ENCODE results near the gene USP2.

The USP2 gene

DNA sequence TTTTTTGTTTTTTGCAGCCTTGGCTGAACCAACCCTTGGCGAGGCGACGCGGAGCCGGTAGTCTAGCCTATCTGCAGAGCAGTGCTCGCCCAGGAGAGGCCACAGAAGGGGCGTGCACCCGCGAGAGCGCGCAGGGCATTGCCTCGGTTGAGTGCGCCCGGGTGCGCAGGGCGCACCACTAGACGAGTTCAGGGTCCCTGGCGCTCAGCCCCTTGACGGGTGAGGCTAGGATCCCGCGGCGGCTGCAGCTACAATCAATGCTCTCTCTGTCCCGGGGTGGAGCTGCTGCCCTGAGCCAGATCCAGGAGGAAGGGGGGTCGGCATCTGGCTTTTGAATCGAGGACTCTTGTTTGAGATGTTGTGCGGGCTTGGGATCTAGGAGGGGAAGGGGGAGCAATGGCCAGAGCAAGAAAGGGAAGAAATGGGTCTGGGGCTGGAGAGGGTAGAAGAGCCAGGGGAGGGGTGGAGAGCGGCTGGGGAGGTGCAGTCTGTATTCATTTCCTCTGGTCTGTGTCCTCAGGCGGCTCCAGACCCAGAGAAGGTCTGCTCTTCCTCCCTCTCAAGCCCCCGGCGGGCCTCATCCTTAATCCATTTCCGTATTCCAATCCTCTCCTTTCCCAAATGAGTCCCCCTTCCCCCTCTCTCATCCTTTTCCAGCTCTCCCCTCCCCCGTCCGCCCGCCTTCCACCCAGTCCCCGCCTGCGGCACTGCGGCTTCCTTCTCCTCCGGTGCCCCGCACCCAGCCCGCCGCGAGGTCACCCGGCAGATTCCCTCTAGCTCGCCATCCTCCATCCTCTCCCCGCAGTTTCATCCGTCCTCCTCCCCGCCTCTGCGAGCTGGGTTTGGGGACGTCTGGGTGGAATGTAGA lies 40.7 kb upstream of the USP2 start:
- WGBS, result under 1% methylated on average over 48 of the region's 49 CpGs
- H2BK12ac ChIP-seq (ENCODE audit: low read length in 2 of 2), result no peak overlapping the region

DNA sequence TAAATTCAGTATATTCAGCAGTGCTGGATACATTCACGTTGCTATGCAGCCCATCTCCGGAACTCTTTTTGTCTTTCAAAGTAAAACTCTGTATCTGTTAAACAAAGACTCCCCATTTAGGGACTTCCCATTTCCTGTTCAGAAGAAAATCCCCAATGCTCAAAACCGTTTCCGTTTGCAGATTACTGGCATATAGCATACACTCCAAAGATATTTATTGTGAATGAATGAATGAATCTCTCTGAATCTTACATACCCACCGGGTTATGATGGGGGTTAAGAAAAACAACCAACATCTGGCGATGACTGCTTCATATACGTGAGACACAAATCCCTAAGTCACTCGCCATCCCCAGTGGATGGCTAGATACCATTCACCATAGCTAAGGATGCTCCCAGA lies 39.9 kb upstream of the USP2 start:
- H4K8ac ChIP-seq (ENCODE audit: low read length), result no peak overlapping the region
- H2AFZ ChIP-seq (ENCODE audit: low read depth, low read length), result no peak overlapping the region
- H2BK15ac ChIP-seq (ENCODE audit: low read depth, poor library complexity, severe bottlenecking), result no peak overlapping the region
- no peak overlapping the region for H2AK5ac ChIP-seq (ENCODE audit: low read length, severe bottlenecking)
- H3K4me1 ChIP-seq (ENCODE audit: control insufficient read depth, insufficient read depth, low read depth, low read length), result peaks cover 23% of the 10 kb centered on the region
- H2BK12ac ChIP-seq (ENCODE audit: low read length in 2 of 2), result no peak overlapping the region
- H3K23ac ChIP-seq (ENCODE audit: low read length in 2 of 2), result no peak overlapping the region
- H2BK5ac ChIP-seq (ENCODE audit: low read depth, low read length, poor library complexity, severe bottlenecking), result no peak overlapping the region
- H3K4me2 ChIP-seq (ENCODE audit: low read length, poor library complexity, severe bottlenecking), result no peak overlapping the region
- peak overlapping the region in 1 of 2 experiments; percentile 92 for H3K4me3 ChIP-seq (ENCODE audit: insufficient read depth in 1 of 2, low read depth in 1 of 2, low read length in 2 of 2)
- no peak overlapping the region for H3K27ac ChIP-seq (ENCODE audit: low read length, poor library complexity, severe bottlenecking)
- H3K14ac ChIP-seq (ENCODE audit: low read length in 2 of 2), result no peak overlapping the region
- H2BK120ac ChIP-seq (ENCODE audit: low read depth, low read length), result no peak overlapping the region
- WGBS, result 16% methylated on average over 6 of the region's 8 CpGs
- no peak for DNase-seq
- H4K91ac ChIP-seq (ENCODE audit: low read length), result no peak overlapping the region
- peaks cover 0 to 30% of the 10 kb centered on the region in 2 experiments for H3K36me3 ChIP-seq (ENCODE audit: control insufficient read depth in 1 of 2, insufficient read depth in 2 of 2, low read depth in 1 of 2, low read length in 2 of 2)
- H3K9ac ChIP-seq (ENCODE audit: low read length), result peak overlapping the region; percentile 87
- no peak overlapping the region for H3K4ac ChIP-seq (ENCODE audit: low read depth in 1 of 2, low read length in 2 of 2)
- H3K79me1 ChIP-seq (replicated peaks; ENCODE audit: low read length, poor library complexity, severe bottlenecking), result no peaks in the 10 kb centered on the region
- no peak overlapping the region for H3K18ac ChIP-seq (ENCODE audit: low read depth in 1 of 2, low read length in 2 of 2)
- no peaks in the 10 kb centered on the region for H3K9me3 ChIP-seq (ENCODE audit: control insufficient read depth, low read length)
- H3K27me3 ChIP-seq (ENCODE audit: control insufficient read depth in 1 of 2, insufficient read depth in 1 of 2, low read length in 2 of 2), result peaks cover 0 to 84% of the 10 kb centered on the region in 2 experiments

More for the DNA sequence above, 40.7 kb upstream of the USP2 start:
- Histone ChIP-seq H2AFZ (ENCODE audit: low read depth, low read length) (peak overlapping the region; percentile 18), H3K9ac (ENCODE audit: low read length) (peak overlapping the region; percentile 87), H3K4me1 (ENCODE audit: control insufficient read depth, insufficient read depth, low read depth, low read length) (peaks cover 23% of the 10 kb centered on the region), H3K27ac (ENCODE audit: low read length, poor library complexity, severe bottlenecking) (no peak overlapping the region), H3K14ac (ENCODE audit: low read length in 2 of 2) (peak overlapping the region in 1 of 2 experiments; percentile 18), H3K23ac (ENCODE audit: low read length in 2 of 2) (no peak overlapping the region), H3K4me2 (ENCODE audit: low read length, poor library complexity, severe bottlenecking) (peak overlapping the region; percentile 20), H3K79me1 (replicated peaks; ENCODE audit: low read length, poor library complexity, severe bottlenecking) (no peaks in the 10 kb centered on the region), H3K9me3 (ENCODE audit: control insufficient read depth, low read length) (no peaks in the 10 kb centered on the region), H4K8ac (ENCODE audit: low read length) (no peak overlapping the region), H2AK5ac (ENCODE audit: low read length, severe bottlenecking) (no peak overlapping the region), H3K27me3 (ENCODE audit: control insufficient read depth in 1 of 2, insufficient read depth in 1 of 2, low read length in 2 of 2) (peaks cover 0 to 85% of the 10 kb centered on the region in 2 experiments), H2BK5ac (ENCODE audit: low read depth, low read length, poor library complexity, severe bottlenecking) (no peak overlapping the region), H4K91ac (ENCODE audit: low read length) (no peak overlapping the region), H2BK120ac (ENCODE audit: low read depth, low read length) (no peak overlapping the region), H3K4me3 (ENCODE audit: insufficient read depth in 1 of 2, low read depth in 1 of 2, low read length in 2 of 2) (peak overlapping the region in 1 of 2 experiments; percentile 92), H3K18ac (ENCODE audit: low read depth in 1 of 2, low read length in 2 of 2) (peak overlapping the region in 1 of 2 experiments; percentile 64), H3K4ac (ENCODE audit: low read depth in 1 of 2, low read length in 2 of 2) (peak overlapping the region in 1 of 2 experiments; percentile 46), H2BK15ac (ENCODE audit: low read depth, poor library complexity, severe bottlenecking) (no peak overlapping the region), H3K36me3 (ENCODE audit: control insufficient read depth in 1 of 2, insufficient read depth in 2 of 2, low read depth in 1 of 2, low read length in 2 of 2) (peaks cover 0 to 30% of the 10 kb centered on the region in 2 experiments)
- DNase-seq, result peak; percentile 25

DNA sequence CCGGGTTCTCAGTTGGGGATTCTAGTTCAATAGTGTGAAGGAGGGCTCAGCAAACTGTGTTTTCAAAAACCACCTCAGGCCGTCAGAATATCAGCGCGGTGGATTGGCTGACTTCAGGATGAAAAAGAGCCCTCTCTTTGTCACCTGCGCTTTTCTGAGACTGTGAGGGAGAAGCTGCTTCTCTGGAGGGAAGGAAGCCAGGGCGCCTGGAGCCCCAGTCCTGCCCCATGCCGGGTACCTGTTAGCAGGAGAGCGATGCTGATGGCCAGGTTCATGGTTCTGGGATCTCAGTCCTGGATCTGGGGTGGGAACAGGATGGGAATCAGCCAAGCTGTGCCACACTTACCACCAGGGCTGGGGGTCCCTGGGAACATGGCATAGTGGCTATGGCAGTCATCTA lies 39.1 kb upstream of the USP2 start:
- Histone ChIP-seq H3K4me3 (ENCODE audit: insufficient read depth in 1 of 2, low read depth in 1 of 2, low read length in 2 of 2) (peak overlapping the region in 1 of 2 experiments; percentile 92), H2BK120ac (ENCODE audit: low read depth, low read length) (no peak overlapping the region), H2AFZ (ENCODE audit: low read depth, low read length) (no peak overlapping the region), H2BK5ac (ENCODE audit: low read depth, low read length, poor library complexity, severe bottlenecking) (no peak overlapping the region), H3K36me3 (ENCODE audit: control insufficient read depth in 1 of 2, insufficient read depth in 2 of 2, low read depth in 1 of 2, low read length in 2 of 2) (peaks cover 0 to 30% of the 10 kb centered on the region in 2 experiments), H3K9ac (ENCODE audit: low read length) (peak overlapping the region; percentile 87), H3K9me3 (ENCODE audit: control insufficient read depth, low read length) (no peaks in the 10 kb centered on the region), H2AK5ac (ENCODE audit: low read length, severe bottlenecking) (no peak overlapping the region), H3K4me1 (ENCODE audit: control insufficient read depth, insufficient read depth, low read depth, low read length) (peaks cover 23% of the 10 kb centered on the region), H2BK12ac (ENCODE audit: low read length in 2 of 2) (no peak overlapping the region), H2BK15ac (ENCODE audit: low read depth, poor library complexity, severe bottlenecking) (no peak overlapping the region), H3K79me1 (replicated peaks; ENCODE audit: low read length, poor library complexity, severe bottlenecking) (no peaks in the 10 kb centered on the region), H3K4me2 (ENCODE audit: low read length, poor library complexity, severe bottlenecking) (no peak overlapping the region), H3K23ac (ENCODE audit: low read length in 2 of 2) (no peak overlapping the region), H4K91ac (ENCODE audit: low read length) (no peak overlapping the region), H4K8ac (ENCODE audit: low read length) (no peak overlapping the region), H3K27ac (ENCODE audit: low read length, poor library complexity, severe bottlenecking) (no peak overlapping the region), H3K27me3 (ENCODE audit: control insufficient read depth in 1 of 2, insufficient read depth in 1 of 2, low read length in 2 of 2) (peaks cover 0 to 79% of the 10 kb centered on the region in 2 experiments), H3K4ac (ENCODE audit: low read depth in 1 of 2, low read length in 2 of 2) (no peak overlapping the region), H3K14ac (ENCODE audit: low read length in 2 of 2) (no peak overlapping the region), H3K18ac (ENCODE audit: low read depth in 1 of 2, low read length in 2 of 2) (no peak overlapping the region)
- WGBS, result 90% methylated on average over 7 of the region's 8 CpGs
- no peak for DNase-seq

- no peak overlapping the region for H3K23ac ChIP-seq (ENCODE audit: low read length in 2 of 2)
- peak overlapping the region; percentile 19 to 92 for H3K4me3 ChIP-seq (ENCODE audit: insufficient read depth in 1 of 2, low read depth in 1 of 2, low read length in 2 of 2)
- H2AFZ ChIP-seq (ENCODE audit: low read depth, low read length), result no peak overlapping the region
- peaks cover 23% of the 10 kb centered on the region for H3K4me1 ChIP-seq (ENCODE audit: control insufficient read depth, insufficient read depth, low read depth, low read length)
- peak overlapping the region in 1 of 2 experiments; percentile 9 for H3K14ac ChIP-seq (ENCODE audit: low read length in 2 of 2)
- H3K27me3 ChIP-seq (ENCODE audit: control insufficient read depth in 1 of 2, insufficient read depth in 1 of 2, low read length in 2 of 2), result peaks cover 0 to 75% of the 10 kb centered on the region in 2 experiments
- H2BK15ac ChIP-seq (ENCODE audit: low read depth, poor library complexity, severe bottlenecking), result peak overlapping the region; percentile 68
- no peak overlapping the region for H3K27ac ChIP-seq (ENCODE audit: low read length, poor library complexity, severe bottlenecking)
- H2AK5ac ChIP-seq (ENCODE audit: low read length, severe bottlenecking), result no peak overlapping the region
- peak overlapping the region; percentile 87 for H3K9ac ChIP-seq (ENCODE audit: low read length)
- peak overlapping the region; percentile 15 for H4K91ac ChIP-seq (ENCODE audit: low read length)
- H2BK12ac ChIP-seq (ENCODE audit: low read length in 2 of 2), result no peak overlapping the region
- DNase-seq, result no peak
- no peak overlapping the region for H3K4me2 ChIP-seq (ENCODE audit: low read length, poor library complexity, severe bottlenecking)
- no peak overlapping the region for H4K8ac ChIP-seq (ENCODE audit: low read length)
- no peak overlapping the region for H3K4ac ChIP-seq (ENCODE audit: low read depth in 1 of 2, low read length in 2 of 2)
- H2BK120ac ChIP-seq (ENCODE audit: low read depth, low read length), result no peak overlapping the region
- no peaks in the 10 kb centered on the region for H3K79me1 ChIP-seq (replicated peaks; ENCODE audit: low read length, poor library complexity, severe bottlenecking)
- H3K18ac ChIP-seq (ENCODE audit: low read depth in 1 of 2, low read length in 2 of 2), result no peak overlapping the region
- no peak overlapping the region for H2BK5ac ChIP-seq (ENCODE audit: low read depth, low read length, poor library complexity, severe bottlenecking)
- 90% methylated on average over 18 of the region's 18 CpGs for WGBS
- no peaks in the 10 kb centered on the region for H3K9me3 ChIP-seq (ENCODE audit: control insufficient read depth, low read length)
- peaks cover 0 to 30% of the 10 kb centered on the region in 2 experiments for H3K36me3 ChIP-seq (ENCODE audit: control insufficient read depth in 1 of 2, insufficient read depth in 2 of 2, low read depth in 1 of 2, low read length in 2 of 2)
Observed at GRCh38 chr11:119419834-119420492, 38.5 kb upstream of the USP2 start.
